ENCODE results near the gene SLC4A1.

Gene SLC4A1

DNA sequence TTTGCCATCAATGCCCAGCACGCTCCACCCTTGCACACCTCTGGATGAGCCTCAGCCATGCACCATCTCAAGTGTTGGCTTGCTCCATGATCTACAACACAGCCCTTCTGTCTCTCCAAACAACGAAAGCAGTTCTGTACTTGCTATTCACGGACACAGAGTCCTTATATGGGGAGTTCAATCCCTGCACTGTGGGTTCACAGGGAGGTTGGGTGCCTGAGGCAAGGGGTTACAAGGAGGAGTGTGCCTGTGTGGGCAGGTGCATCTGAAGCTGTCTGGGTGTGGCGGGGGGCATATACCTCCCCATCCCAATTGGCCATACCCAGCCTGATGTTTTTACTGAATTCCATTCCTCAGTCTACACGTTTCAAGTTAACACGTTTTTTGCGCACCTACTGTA, 46.1 kb upstream of the SLC4A1 start:
- H3K4me3 ChIP-seq (ENCODE audit: control insufficient read depth, low read depth, low read length), result no peak overlapping the region
- no peak for DNase-seq (ENCODE audit: low read depth)
- TF ChIP-seq, protein P1, sequence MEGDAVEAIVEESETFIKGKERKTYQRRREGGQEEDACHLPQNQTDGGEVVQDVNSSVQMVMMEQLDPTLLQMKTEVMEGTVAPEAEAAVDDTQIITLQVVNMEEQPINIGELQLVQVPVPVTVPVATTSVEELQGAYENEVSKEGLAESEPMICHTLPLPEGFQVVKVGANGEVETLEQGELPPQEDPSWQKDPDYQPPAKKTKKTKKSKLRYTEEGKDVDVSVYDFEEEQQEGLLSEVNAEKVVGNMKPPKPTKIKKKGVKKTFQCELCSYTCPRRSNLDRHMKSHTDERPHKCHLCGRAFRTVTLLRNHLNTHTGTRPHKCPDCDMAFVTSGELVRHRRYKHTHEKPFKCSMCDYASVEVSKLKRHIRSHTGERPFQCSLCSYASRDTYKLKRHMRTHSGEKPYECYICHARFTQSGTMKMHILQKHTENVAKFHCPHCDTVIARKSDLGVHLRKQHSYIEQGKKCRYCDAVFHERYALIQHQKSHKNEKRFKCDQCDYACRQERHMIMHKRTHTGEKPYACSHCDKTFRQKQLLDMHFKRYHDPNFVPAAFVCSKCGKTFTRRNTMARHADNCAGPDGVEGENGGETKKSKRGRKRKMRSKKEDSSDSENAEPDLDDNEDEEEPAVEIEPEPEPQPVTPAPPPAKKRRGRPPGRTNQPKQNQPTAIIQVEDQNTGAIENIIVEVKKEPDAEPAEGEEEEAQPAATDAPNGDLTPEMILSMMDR (conservative IDR thresholded peaks at IDR 0.05; ENCODE audit: control insufficient read depth, insufficient read depth, low read depth, low read length), result no peak

DNA sequence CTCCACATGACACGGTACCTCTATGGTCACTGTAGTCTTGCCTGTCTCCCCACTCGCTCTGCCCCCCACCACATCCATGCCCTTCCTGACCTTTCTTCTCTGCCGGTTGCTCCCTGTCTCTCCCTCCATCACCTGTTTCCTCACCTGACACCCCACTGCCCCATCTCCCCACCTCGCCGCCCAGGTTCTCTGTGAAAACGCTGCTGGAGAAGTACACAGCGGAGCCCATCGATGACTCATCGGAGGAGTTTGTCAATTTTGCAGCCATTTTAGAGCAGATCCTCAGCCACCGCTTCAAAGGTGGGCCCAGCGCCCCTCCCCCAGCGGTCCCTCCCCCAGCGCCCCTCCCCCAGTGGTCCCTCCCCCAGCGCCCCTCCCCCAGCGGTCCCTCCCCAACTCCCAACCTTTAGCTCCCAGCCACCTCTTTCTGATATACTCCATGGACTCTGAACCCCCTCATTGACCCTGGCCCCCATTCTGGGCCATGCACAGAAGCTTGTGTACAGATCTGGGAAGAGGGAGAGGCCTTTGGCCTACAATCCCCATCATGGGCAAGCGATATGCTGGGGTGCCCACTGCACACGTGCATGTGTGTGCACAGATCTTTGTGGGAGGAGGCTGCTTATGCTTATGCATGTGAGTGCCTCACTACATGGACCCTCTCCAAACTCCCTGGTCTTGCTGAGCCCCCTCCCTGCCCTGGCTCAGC, 44.6 kb upstream of the SLC4A1 start:
- DNase-seq (ENCODE audit: low read depth), result no peak
- no peak overlapping the region for H3K4me3 ChIP-seq (ENCODE audit: control insufficient read depth, low read depth, low read length)
- TF ChIP-seq, protein P1 (conservative IDR thresholded peaks at IDR 0.05; ENCODE audit: control insufficient read depth, insufficient read depth, low read depth, low read length), result no peak

DNA sequence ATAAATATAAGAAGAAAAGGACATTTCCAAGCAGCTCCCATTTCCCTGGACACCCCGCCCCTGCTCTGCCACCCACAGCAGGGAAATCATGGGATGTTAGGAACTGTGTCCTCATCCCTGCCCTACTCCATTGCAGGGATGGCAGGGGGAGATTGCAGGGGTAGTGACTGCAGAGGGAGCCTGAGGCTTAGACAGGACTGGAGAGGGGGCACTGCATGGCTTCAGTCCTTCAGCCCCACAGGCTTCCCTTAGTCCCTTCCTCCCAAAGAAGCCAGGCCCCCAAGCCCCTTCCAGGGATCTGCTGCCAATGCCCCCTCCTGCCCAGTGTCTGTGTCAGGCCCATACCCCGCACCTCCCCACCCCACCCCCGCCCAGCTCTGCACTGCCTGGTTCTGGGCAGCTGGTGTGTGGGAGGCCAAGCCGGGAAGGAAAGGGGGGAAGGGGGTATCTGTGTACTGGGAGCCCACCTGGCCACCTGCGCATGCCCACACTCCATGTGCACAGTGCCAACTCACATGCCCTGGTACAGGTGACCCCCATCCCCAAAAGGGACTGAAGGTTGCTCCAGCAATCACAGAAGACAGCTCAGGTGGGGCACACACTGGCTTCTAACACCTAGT, 43.7 kb upstream of the SLC4A1 start:
- H3K4me3 ChIP-seq (ENCODE audit: control insufficient read depth, low read depth, low read length), result no peak overlapping the region
- no peak for DNase-seq (ENCODE audit: low read depth)
- TF ChIP-seq, protein P1 (conservative IDR thresholded peaks at IDR 0.05; ENCODE audit: control insufficient read depth, insufficient read depth, low read depth, low read length), result no peak

DNA sequence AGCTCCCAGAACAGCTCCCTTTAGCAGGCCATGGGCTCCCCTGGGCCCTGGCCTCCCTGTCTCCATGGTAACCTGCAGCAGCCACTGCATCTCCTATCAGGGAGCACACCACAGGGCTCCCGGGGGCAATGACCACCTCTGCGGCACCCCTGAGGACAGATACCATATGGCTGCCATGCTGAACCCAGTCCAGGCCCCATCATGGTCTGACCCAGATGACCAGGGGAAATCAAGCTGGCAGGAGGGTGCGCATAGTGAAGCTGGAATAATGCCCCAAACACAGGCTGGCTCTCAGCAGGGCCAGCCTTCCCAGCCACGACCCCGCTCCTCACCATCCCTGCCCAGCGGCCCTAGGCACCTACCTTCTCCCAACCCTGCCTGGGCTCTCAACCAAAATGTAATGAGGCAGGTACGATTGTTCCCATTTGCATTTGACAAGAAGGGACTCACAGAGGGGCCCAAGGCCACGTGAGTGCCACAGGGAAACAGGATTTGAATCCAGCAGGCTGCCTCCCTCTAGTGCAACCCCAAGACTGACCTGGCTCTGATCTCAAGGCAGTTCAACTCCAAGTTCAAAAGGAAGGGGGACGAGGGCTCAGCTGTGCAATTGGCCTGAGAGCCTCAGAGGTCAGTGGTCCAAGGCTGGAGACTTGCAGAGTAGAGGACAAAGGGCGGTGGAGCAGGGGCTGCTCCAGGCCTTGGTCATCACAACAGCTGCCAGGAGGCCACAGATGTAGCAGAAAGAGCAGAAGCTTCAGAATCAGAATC, 42.9 kb upstream of the SLC4A1 start:
- no peak for DNase-seq (ENCODE audit: low read depth)
- TF ChIP-seq, protein P1 (conservative IDR thresholded peaks at IDR 0.05; ENCODE audit: control insufficient read depth, insufficient read depth, low read depth, low read length), result no peak
- no peak overlapping the region for H3K4me3 ChIP-seq (ENCODE audit: control insufficient read depth, low read depth, low read length)

DNA sequence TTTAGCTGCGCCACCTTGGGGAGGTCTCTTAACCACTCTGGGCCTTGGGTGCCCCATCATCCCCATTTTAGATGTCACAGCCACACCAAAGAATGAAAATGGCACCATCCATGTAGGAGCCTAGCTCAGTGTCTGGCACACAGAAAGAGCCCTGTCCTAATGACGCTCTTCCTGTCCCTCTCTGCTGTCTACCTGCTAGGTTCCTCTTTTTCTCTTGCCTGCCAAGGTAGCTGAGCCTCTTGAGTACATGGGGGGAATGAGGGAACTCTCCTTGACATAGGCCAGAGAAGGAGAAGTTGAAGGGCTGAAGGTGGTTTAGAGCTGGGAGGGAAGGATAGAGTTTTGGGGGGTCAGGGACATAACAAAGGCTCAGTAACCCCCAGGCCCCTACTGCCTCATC, 42.3 kb upstream of the SLC4A1 start:
- H3K4me3 ChIP-seq (ENCODE audit: control insufficient read depth, low read depth, low read length), result no peak overlapping the region
- DNase-seq (ENCODE audit: low read depth), result no peak
- TF ChIP-seq, protein P1 (conservative IDR thresholded peaks at IDR 0.05; ENCODE audit: control insufficient read depth, insufficient read depth, low read depth, low read length), result no peak

DNA sequence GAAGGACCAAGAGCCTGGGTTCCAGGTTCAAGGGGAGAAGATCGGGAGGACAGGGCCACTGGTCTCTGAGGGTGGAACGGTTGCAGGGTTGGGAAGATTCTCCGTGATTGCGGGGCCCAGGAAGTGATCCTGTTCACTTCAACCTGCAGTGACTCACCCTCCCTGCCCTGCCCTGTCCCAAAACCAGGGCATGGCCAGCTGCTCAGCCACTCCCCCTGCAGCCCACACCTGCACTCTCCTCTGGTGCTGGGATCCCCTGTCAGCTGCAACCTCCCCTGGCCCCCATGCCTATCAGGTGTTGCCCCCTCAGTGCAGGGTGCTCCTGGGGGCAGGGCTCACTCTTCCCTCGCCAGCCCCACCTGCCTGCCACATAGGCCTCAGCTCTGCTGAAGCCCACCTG, 41.5 kb upstream of the SLC4A1 start:
- H3K4me3 ChIP-seq (ENCODE audit: control insufficient read depth, low read depth, low read length), result no peak overlapping the region
- TF ChIP-seq, protein P1 (conservative IDR thresholded peaks at IDR 0.05; ENCODE audit: control insufficient read depth, insufficient read depth, low read depth, low read length), result no peak
- DNase-seq (ENCODE audit: low read depth), result no peak

Measured in fibroblast of mammary gland (primary cell).